SW480 (cell line): Measurements from ENCODE around the gene RNF114.
"Not testable (repeated sequence)": the region's sequence is repeated elsewhere in the genome, so short reads cannot be mapped to it uniquely, and the experiment has no call there.

Source experiments
- DNase-seq: peaks from one replicate; pipeline ENCODE4 v3.0.0-alpha.2; 2016; ENCODE audit warnings: low spot score

Gene RNF114

DNA sequence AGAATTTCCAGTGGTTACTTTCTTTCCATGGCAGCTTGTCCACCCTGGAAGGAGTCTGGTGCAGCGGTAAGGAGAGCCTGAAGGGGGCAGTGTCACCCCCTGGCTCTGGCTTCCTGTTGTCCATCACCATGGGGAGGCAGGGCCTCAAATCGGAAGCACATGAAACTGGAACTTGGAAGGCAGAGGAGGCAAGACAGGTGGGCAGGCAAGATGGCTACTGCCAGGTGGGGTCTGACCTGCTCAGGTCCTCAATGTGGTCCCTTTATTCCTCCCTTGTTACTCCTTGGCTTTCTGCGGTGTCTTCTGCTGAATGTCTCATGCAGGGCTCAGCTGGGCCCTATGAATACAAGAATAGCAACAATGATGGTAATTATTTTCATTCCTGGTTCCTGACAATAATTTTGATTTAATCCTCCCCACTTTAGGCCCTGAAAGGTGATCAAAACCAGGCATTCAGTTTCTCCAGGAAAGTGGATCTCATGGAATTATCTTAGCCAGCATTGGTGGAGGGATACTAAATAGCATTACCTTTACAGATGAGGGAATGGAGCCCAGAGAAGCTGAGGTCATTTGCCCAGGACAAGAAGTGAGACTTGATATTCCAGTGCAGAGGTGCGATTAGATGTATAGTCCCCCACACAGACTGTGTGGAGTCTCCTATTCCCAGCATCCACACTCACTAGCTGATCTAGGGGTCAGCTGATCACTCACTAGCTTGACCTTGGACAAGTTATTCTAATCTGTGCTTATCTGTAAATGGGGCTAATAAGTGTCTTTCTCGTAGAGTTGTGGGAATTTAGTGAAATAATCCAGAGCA is 29.0 kb downstream of the RNF114 start:
- peak; percentile 59 for DNase-seq

DNA sequence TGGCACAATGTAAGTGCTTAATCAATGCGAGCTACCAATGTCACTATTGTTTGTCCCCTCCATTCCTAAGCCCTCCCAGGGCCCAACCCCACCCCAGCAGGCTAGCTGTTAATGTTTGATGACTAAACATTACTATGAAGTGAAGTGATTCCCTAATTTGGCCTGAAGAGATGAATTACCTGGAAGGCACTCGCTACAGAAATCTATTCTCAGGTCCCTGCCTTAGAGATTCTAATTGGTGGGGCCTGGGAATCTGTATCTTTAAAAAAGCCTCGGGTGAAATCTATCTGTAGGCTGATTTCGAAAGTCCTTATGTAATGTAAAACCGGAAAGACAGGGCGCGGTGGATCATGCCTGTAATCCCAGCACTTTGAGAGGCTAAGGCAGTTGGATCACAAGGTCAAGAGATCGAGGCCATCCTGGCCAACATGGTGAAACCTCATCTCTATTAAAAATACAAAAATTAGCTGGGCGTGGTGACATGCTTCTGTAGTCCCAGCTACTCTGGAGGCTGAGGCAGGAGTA is 29.6 kb downstream of the RNF114 start:
- DNase-seq: no peak

DNA sequence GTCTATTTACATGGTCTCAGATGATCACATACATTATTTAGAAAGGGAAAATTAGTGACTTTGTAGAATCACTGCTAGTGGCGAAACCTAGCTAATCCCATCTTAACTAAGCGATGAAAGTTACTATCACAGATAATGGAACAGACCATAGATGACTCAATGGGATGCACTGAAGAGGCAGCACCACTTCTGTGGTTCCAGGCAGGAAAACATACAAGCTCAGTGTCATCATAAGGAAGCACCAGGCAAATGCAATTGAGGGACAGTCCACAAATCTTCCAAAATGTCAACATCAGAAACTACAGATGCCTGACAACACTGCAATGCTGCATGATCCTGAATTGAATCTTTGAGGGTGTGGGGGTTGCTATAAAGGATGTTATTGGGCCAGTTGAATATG is 30.7 kb downstream of the RNF114 start:
- DNase-seq: no peak

DNA sequence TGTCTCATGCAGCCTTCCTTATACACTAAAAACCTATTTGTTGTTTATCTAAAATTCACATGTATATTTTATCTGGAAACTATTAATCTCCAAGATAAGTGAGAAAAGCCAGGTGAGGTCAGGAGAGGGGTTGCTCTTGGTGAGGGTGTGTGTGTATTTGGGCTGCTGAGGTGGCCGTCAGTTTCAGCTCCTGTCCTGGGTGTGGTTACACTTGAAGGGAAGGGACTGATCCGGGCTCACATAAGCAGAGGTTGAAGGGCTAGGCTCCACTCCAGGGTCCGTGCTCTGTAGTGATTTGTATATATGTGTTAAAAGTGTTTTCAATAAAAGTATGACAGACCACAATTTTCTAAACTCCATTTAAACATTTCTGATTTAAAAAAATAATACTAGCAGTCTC is 33.0 kb downstream of the RNF114 start:
- peak; percentile 59 for DNase-seq

DNA sequence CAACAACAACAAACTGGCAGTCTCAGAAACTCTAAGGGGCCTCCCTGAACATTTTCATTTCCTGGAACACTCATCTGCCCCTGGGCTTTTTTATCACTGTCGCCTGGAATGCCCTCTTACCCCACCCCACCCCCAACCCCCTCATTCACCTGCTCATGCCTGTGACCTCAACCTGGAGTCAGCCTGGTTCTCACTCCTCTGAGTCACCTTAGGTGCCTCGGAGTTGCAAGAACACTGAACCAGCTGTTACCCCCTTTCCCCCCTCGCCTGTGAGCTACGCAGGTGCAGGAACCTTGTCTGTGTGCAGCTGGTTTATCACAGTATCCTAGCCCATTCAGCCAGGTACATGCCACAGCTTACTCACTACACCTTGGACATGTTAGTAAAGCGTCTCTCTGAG is 33.7 kb downstream of the RNF114 start:
- DNase-seq: peak; percentile 70

DNA sequence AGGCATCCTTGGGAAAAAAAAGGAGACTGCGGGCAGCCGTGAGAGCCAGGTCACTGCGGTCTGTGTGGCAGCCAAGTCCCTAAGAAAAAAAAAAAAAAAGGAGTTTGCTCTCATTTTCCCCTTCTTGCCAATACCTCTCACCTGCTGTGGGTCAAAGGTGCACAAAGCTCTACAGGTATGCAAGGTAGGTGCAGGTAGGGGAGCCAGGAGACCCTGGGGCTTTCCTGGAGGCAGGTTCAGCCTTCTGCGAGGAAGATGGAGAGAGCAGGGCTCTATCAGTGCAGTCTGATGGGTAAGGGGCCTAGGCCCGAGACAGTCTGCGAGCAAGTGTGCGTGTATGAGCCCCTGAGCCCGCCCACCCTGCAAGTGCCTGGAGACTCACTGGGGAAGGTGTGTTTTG is 34.3 kb downstream of the RNF114 start:
- DNase-seq: no peak

DNA sequence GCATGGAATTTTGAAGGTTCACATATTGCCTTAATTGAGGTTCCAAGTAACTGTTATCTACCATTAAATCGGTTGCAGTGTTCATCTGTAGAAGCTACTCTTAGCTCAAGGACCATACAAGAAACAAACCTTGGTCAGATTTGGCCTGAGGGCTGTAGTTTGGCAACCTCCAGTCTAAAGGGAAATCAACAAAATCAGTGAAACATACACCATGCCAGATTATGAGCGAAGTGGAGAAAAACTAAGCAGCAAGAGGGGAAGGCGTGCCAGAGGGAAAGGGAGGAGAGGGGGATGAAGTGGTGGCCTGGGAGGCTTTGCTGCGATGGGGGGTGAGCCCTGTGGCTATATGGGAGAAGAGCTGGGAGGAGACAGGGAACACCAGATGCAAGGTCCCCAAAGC is 37.8 kb downstream of the RNF114 start:
- no peak for DNase-seq

DNA sequence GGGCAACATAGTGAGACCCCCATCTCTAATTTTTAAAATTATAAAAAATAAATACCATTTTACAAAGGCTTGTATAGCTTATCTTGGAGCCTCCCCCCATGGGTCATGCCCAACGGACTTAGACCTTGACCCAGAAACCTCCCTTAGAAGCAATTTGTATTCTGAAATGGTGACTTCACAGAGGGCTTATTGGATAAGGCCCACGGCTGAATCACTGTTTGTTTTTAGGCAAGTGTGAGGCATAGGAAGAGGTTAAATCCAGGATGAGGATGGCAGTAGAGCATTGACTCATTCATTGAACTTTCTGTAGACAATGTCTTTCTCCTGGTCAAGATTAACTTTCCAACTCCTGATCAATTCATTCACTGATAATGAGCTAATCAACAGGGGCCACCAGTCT is 40.3 kb downstream of the RNF114 start:
- peak; percentile 59 for DNase-seq

DNA sequence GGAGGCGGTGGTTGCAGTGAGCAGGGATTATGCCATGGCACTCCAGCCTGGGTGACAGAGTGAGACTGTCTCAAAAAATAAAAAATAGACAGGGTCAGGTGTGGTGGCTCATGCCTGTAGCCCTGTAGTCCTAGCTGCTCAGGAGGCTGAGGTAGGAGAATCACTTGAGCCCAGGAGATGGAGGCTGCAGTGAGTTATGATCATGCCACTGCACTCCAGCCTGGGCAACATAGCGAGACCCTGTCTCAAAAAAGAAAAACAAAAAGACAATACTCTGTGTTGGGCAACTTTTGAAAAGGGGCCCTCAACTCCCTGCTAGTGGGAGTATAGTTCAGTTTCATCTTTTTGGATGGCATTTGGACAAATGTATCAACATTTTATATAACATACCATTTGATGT is 41.5 kb downstream of the RNF114 start:
- not testable (repeated sequence) for DNase-seq

DNA sequence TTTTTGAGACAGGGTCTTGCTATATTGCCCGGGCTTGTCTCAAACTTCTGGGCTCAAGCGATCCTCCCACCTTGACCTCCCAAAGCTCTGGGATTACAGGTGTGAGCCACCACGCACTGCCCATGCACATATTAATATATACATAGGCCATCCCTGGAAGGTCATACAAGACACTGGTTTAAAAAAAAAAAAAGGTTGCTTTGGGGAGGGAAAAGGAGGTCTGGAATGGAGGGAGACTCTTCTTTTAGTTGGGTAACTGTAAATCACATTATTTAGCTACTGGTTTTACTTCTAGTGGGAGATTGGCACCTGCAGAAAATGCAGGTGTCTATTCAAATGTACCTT is 42.5 kb downstream of the RNF114 start:
- DNase-seq: no peak

DNA sequence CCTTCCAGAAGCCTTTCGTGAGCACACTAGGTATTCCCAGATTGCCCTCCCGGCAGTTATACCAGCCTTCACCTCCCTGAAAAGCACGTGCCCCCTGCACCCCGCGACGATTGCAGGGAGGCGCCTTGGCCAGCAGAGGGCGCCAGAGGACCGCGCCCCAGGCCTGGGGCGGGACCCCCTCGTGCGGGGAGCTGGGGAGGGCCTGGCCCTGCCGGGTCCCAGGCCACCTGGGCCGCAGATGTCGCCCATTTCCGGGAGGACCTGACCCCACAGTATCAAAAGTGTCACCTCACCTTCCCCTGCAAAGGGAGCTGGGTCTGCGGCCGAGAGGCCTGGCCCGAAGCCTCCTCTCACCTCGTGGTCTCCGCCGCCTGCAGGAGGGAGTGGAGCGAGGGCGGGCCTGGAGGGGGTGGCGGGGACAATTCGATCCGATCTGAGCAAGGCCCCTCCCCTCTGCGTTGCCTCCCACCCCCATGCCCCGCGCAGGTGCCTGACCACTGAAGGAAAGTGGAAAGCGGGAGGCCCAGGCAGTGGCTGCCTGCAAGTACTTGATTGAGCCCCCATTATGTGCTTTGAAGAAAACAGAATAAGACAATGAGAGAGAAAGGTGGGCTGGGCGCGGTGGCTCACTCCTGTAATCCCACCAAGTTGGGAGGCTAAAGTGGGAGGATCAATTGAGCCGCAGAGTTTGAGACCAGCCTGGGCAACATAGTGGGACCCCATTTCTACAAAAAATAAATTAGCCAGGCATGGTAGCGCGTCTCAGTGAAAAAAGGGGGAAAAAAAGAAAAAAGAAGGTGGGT is 43.0 kb downstream of the RNF114 start:
- DNase-seq: peak; percentile 59

DNA sequence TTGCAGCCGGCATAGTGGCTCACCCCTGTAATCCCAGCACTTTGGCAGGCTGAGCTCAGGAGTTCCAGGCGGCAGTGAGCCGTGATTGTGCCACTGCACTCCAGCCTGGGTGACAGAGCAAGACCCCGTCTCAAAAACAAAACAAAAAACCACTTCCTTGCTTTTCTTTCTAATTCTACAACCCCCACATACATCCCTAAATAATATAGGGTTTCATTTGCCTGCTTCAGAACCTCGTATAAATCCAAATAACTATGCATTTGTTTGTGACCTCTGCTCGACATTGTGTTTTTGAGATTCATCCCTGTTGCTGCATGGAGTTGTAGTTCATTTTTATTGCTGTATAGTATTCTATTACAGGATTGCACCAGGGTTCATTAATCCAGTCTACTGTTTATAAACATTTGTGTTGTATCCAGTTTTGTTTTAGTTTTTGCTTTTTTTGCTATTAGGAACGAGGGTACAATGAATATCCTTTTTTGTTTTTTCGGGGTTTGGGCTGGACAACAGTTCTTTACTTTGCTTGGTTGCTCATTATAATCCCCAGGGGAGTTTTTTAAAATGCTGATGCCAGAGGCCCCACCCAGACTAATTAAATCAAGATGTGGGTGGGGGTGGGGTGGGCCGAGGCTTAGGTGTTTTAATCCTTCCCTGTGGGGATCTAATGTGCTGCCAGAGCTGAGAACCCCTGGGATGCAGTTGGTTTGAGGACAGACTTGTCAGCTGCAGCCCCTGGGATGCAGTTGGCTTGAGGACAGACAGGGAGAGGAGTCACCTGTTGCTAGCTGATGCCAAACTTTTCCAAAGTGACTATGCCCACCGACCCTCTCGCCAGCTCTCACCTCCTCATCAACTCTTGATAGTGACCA is 44.2 kb downstream of the RNF114 start:
- DNase-seq: no peak

DNA sequence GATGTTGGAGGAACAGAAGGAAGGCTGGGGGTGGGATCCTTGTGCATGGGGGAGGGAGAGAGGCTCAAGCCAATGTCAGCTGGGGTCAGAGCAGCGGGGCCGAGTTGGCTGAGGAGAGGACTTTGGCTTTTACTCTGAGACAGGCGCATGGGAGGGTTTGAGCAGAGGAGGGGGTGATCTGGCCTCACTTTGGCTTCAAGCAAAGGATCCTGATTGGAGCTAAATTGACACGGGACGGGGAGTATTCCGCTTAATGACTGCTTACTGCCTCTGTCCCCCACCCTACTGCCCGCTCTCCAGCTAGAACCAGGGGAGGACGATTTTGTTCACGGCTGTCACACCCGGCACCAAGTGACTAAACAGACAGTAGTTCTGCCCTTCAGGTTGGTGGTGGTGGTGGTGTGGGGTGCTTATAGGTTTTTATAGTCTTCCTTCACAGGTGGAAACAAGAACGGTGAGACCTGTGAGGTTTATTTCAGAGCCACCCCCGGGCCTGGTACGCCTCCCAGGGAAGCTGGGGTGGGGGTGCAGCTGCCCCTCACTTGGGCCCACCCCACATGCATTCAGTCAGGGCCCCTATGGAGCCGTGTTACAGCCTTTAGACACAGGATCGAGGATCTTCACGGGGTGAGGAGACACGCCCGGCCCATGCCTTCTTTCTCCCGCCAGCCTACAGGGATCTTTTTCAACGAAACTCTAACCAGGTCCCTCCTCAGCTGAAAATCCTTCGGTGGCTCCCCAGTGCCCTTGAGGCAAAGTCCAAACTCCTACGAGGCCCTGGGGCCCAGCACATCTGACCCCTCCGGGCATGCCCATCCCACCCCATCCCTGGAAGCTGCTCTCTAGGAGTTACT is 45.2 kb downstream of the RNF114 start:
- DNase-seq: no peak

DNA sequence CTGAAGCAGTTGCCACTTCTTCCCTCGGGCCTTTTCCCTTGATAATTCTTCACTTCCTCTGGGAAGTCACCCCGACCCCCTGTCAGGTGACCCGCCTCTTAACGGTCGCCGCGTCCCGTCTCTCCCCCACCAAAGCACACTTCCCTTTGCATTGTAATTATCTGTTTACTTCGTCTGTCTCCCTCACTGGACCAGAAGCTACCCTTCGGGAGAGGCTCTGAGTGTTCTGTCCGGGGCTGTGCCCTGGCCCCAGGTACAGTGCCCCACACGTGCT is 45.8 kb downstream of the RNF114 start:
- no peak for DNase-seq

DNA sequence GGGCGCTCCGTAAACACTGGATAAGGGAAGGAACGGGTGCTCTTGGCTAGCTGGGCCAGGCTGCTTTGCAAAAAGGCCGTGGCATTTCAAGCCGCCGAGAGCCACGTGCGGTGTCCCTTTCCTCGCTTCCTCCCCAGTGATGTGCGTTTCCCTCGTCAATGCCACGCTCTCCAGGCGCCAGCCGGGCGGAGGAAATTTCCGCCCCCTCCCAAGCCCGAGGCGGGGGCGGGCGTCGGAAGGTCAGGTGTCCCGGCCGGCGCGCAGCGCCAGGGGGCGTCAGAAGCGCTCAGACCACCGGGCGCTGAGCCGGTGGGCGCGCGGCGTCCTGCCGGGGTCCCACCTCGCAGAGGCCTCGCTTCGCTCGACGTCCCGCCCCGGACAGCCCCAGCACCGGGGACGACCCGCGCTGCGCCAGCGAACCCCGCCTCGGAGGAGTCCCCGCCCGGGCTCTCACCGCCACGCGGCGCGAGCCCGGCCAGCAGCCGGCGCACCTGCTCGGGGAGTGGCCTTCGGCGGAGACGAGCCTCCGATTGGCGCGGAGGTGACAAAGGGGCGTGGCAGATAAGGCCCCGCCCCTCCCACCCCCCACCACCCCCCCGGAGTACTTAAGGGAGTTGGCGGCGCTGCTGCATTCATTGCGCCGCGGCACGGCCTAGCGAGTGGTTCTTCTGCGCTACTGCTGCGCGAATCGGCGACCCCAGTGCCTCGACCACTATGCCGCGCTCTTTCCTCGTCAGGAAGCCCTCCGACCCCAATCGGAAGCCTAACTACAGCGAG is 46.3 kb downstream of the RNF114 start, which contains the start of gene SNAI1:
TSS of gene SNAI1 (plus strand) at position 635 of the 777 bp plus-strand sequence. CDS start at position 715, 80 bp downstream.
- peak; percentile 95 for DNase-seq

DNA sequence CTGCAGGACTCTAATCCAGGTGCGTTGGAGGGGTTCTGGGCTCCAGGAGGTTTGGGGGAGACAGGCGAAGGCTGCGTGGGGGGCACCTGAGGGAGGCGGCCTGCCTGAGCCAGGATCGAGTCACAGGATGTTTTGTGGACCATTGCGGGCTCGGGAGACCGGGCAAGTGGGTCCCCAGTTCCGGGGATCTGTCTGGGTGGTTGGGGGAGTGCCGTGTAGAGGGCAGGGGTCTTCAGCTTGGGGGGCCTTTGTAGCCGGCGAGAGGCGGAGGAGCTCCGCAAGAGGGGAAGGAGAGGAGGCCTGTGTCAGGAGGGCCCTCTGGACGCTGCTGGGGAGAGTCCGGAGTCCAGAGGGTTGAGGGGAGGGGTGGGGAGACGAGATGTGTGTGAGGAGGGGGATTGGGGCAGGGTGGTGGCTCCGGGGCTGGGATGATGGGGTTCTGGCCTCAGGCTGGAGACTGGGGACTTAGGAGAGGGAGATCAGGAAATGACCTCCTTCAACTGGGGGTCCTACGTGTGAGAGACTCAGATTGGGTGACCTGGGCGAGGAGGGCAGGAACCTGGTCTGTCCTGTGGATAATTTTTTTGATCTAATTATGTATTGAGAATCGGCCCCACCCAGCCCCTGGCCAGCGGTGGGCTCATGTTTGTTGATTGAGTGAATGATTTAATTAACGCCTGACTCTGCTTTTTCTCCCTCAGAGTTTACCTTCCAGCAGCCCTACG is 47.1 kb downstream of the RNF114 start:
- no peak for DNase-seq

DNA sequence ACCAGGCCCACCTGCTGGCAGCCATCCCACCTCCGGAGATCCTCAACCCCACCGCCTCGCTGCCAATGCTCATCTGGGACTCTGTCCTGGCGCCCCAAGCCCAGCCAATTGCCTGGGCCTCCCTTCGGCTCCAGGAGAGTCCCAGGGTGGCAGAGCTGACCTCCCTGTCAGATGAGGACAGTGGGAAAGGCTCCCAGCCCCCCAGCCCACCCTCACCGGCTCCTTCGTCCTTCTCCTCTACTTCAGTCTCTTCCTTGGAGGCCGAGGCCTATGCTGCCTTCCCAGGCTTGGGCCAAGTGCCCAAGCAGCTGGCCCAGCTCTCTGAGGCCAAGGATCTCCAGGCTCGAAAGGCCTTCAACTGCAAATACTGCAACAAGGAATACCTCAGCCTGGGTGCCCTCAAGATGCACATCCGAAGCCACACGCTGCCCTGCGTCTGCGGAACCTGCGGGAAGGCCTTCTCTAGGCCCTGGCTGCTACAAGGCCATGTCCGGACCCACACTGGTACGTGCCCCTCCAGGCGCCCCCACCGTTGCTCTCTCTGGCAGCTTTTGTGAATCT is 47.7 kb downstream of the RNF114 start:
- DNase-seq: no peak

DNA sequence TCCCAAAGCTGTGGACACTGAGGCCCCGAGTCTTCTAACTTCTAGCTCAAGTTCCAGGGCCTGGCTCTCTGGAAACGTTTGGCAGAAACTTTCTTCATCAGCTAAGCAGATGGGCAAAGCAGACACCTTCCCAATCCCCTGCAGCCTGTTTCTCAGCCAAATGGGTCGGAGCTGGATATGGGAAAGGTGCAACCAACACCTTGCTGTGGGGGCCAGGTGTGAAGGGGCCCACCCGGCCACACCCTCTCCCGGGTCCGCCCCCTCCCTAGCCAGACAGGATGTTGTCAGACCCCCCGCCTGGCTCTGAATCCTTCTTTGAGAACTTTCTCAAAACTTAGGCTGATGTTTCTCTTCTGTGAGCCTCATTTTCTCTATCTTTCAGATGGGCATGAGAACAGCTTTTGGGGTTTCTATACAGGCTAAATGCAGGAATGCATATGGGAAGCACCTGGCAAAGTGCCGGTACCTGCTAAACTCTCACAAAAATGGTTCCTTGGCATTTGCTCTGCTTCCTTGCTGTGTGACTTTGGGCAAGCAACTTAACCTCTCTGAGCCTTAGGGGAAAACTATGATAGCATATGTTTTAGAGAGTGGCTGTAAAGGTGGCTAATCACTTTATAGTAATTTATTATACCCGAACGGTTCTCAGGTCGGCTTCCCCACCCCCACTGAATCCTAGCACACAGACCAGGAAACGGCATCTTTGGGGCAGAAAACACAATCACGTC is 48.4 kb downstream of the RNF114 start:
- DNase-seq: no peak

DNA sequence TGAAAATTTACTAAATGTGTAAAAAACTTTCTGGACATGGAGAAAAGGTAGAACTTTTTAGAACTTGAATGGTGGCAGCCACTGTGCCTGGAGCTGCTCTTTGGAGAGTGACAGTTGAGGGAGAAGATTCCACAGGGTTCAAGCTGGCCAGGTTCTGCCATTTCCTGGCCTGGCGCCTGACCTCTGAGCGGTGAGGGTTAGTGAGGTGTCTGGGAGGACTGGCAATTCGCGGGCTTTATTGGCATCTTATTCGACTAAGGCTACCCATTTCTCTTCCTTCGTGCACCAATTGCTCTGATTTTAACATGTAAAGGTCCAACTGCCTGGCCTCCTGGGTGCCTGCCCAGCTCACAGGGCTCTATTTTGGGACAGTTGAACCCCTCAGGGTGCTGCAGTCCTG is 49.0 kb downstream of the RNF114 start:
- no peak for DNase-seq
